Smooth muscle cell (in vitro differentiated cells): ENCODE data around the gene TYROBP. TPM values are rescaled to one million over a fixed set of nuclear protein-coding genes. Genes with fewer than 3 reads are reported as not detected.
A peak's percentile ranks its signal among the peaks of the same experiment; 100 is the strongest.

Source experiments
- DNase-seq: peaks from one replicate; lab custom pipeline; 2025; ENCODE audit not compliant: unreplicated experiment; lab: John Stamatoyannopoulos, UW
- H2AFZ ChIP-seq: fragments of 200-600 bp; sonication (generic); 2 replicates; pipeline ENCODE4 v1.6.0; 2016; ENCODE audit warnings: antibody characterized with exemption, low read depth, mild to moderate bottlenecking
- H3F3A ChIP-seq: fragments of 200-600 bp; sonication (generic); 2 replicates; pipeline ENCODE4 v1.6.0; 2017; ENCODE audit warnings: antibody characterized with exemption, low read depth
- H3K27ac ChIP-seq: fragments of 200-600 bp; sonication (generic); 2 replicates; pipeline ENCODE4 v1.5.1; 2016; ENCODE audit warnings: low read depth, mild to moderate bottlenecking
- H3K27me3 ChIP-seq: fragments of 200-600 bp; sonication (generic); 2 replicates; pipeline ENCODE4 v1.6.1; 2016; ENCODE audit warnings: low read depth, mild to moderate bottlenecking
- H3K36me3 ChIP-seq: fragments of 200-600 bp; sonication (generic); 2 replicates; pipeline ENCODE4 v1.5.1; 2016; ENCODE audit warnings: low read depth
- H3K4me1 ChIP-seq: fragments of 200-600 bp; sonication (generic); 2 replicates; pipeline ENCODE4 v1.5.1; 2016; ENCODE audit warnings: low read depth
- H3K4me2 ChIP-seq: fragments of 200-600 bp; sonication (generic); 2 replicates; pipeline ENCODE4 v1.6.0; 2016; ENCODE audit warnings: mild to moderate bottlenecking
- H3K4me3 ChIP-seq: fragments of 200-600 bp; sonication (generic); 2 replicates; pipeline ENCODE4 v1.5.1; 2016; ENCODE audit warnings: mild to moderate bottlenecking
- H3K79me2 ChIP-seq: fragments of 200-600 bp; sonication (generic); 2 replicates; pipeline ENCODE4 v1.6.0; 2016; ENCODE audit warnings: low read depth, mild to moderate bottlenecking
- H3K9ac ChIP-seq: fragments of 200-600 bp; sonication (generic); 2 replicates; pipeline ENCODE4 v1.6.0; 2016; ENCODE audit warnings: low read depth
- H3K9me3 ChIP-seq: fragments of 200-600 bp; sonication (generic); replicated peaks from 2 replicates; pipeline ENCODE4 v1.5.1; 2016; ENCODE audit warnings: low read depth
- H4K20me1 ChIP-seq: fragments of 200-600 bp; sonication (generic); 2 replicates; pipeline ENCODE4 v1.6.0; 2016; ENCODE audit warnings: low read depth
- WGBS: methylation state at CpG from one replicate; pipeline ENCODE4 v1.1.7; 2016; ENCODE audit warnings: low lambda C conversion rate; 5-methylcytosine and 5-hydroxymethylcytosine counted together
- polyA plus RNA-seq: library from polyadenylated mRNA; unstranded; fragments of >200 nt; fragmentation: Nextera tagmentation; extraction: Ambion mirVana; gene quantifications from 2 replicates; pipeline ENCODE4 v1.2.1, GENCODE V29; 2016
- total RNA-seq: library from RNA; depleted of rRNA; stranded (reverse); fragments of >200 nt; gene quantifications from 2 replicates; pipeline ENCODE4 v1.2.3, GENCODE V29; 2014
- TF ChIP-seq, protein P1 (sequence below): fragments of 200-600 bp; sonication (generic); IDR thresholded peaks from 2 replicates; pipeline ENCODE4 v1.5.1; 2017; ENCODE audit warnings: borderline replicate concordance, mild to moderate bottlenecking, antibody characterized with exemption; ENCODE audit not compliant: insufficient read depth, poor library complexity, severe bottlenecking

Gene TYROBP
- total and polyA plus RNA-seq, 2 experiments from 2014 or later: not detected

DNA sequence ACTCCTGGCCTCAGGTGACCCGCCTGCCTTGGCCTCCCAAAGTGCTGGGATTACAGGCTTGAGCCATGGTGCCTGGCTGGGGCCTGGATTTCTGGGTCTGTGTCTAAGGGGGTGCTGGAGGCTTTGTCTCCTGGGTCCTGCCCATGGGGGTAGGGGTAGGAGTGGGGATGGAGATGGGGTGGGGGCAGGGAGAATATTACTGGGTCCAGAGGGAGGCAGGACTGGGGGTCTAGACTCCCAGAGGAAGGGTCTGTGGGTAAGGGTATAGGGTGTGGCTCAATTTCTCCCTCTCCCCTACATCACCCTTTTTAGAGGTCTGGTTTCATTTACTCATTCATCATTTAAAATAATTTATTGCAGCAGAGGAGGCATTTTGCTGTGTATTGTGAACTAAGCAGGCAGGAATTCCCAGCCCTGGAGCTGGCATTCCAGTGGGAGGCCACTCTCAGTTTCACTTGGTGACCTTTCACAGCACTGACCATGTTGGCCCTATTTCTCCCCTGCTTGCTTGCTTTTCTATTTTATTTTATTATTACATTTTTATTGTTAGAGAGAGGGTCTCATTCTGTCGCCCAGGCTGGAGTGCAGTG is 6.9 kb downstream of the TYROBP start:
- Histone ChIP-seq H3K4me1 (peaks cover 15% of the 10 kb centered on the region), H3K27me3 (no peaks in the 10 kb centered on the region), H3K27ac (peak overlapping the region; percentile 81), H3K36me3 (no peaks in the 10 kb centered on the region), H2AFZ (no peak overlapping the region), H4K20me1 (no peaks in the 10 kb centered on the region), H3K9ac (peak overlapping the region; percentile 88), H3K4me3 (peak overlapping the region; percentile 78), H3K4me2 (peak overlapping the region; percentile 99), H3F3A (peaks cover 22% of the 10 kb centered on the region), H3K9me3 (no peaks in the 10 kb centered on the region), H3K79me2 (peaks cover 13% of the 10 kb centered on the region)
- TF ChIP-seq, protein P1, sequence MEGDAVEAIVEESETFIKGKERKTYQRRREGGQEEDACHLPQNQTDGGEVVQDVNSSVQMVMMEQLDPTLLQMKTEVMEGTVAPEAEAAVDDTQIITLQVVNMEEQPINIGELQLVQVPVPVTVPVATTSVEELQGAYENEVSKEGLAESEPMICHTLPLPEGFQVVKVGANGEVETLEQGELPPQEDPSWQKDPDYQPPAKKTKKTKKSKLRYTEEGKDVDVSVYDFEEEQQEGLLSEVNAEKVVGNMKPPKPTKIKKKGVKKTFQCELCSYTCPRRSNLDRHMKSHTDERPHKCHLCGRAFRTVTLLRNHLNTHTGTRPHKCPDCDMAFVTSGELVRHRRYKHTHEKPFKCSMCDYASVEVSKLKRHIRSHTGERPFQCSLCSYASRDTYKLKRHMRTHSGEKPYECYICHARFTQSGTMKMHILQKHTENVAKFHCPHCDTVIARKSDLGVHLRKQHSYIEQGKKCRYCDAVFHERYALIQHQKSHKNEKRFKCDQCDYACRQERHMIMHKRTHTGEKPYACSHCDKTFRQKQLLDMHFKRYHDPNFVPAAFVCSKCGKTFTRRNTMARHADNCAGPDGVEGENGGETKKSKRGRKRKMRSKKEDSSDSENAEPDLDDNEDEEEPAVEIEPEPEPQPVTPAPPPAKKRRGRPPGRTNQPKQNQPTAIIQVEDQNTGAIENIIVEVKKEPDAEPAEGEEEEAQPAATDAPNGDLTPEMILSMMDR: no peak
- DNase-seq: no peak
- WGBS: 58% methylated on average over 2 of the region's 2 CpGs

- H3K79me2 ChIP-seq: peaks cover 13% of the 10 kb centered on the region
- peak overlapping the region; percentile 81 for H2AFZ ChIP-seq
- H3K4me2 ChIP-seq: peak overlapping the region; percentile 99
- H3F3A ChIP-seq: peaks cover 16% of the 10 kb centered on the region
- H4K20me1 ChIP-seq: no peaks in the 10 kb centered on the region
- H3K4me3 ChIP-seq: peak overlapping the region; percentile 78
- no peaks in the 10 kb centered on the region for H3K36me3 ChIP-seq
- TF ChIP-seq, protein P1: no peak
- peak overlapping the region; percentile 81 for H3K27ac ChIP-seq
- DNase-seq: peak; percentile 34
- 1% methylated on average over 17 of the region's 43 CpGs for WGBS
- no peaks in the 10 kb centered on the region for H3K27me3 ChIP-seq
- H3K4me1 ChIP-seq: peaks cover 15% of the 10 kb centered on the region
- H3K9me3 ChIP-seq: no peaks in the 10 kb centered on the region
- peak overlapping the region; percentile 88 for H3K9ac ChIP-seq
Observed at GRCh38 chr19:35899547-35900214, 8.4 kb downstream of the TYROBP start.

DNA sequence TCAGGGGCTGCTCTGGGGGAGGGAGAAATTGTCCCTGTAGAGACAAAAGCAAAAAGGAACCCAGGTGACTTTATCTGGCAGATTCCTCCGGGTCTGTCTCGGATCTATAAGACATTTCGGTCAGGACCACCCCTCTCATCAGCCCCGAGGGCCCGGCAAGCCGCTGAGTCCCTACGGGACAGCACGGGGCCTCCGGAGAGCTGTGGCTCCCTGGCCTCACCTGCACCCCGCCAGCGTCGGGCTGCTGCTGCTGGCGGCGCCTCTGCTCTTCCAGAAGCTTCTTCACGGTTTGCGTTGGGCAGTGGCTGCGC is 9.6 kb downstream of the TYROBP start:
- H3K4me3 ChIP-seq: peak overlapping the region; percentile 78
- H3K9ac ChIP-seq: peak overlapping the region; percentile 88
- TF ChIP-seq, protein P1: no peak
- H3K36me3 ChIP-seq: no peaks in the 10 kb centered on the region
- peaks cover 11% of the 10 kb centered on the region for H3F3A ChIP-seq
- peaks cover 13% of the 10 kb centered on the region for H3K79me2 ChIP-seq
- no peaks in the 10 kb centered on the region for H4K20me1 ChIP-seq
- 30% methylated on average over 16 of the region's 17 CpGs for WGBS
- H3K9me3 ChIP-seq: no peaks in the 10 kb centered on the region
- no peaks in the 10 kb centered on the region for H3K27me3 ChIP-seq
- no peak for DNase-seq
- H3K4me1 ChIP-seq: peaks cover 15% of the 10 kb centered on the region
- peak overlapping the region; percentile 99 for H3K4me2 ChIP-seq
- H2AFZ ChIP-seq: peak overlapping the region; percentile 81
- H3K27ac ChIP-seq: peak overlapping the region; percentile 81
